Liver (tissue), 9 donors: ENCODE results near the gene LARGE2. TPM values are rescaled to one million over a fixed set of nuclear protein-coding genes. Genes with fewer than 3 reads are reported as not detected.

ENCODE experiments used
- DNase-seq: peaks from one replicate; pipeline ENCODE4 v3.0.0-alpha.2; 2017; ENCODE audit warnings: low spot score
- H3K27ac ChIP-seq, 2 donors: one replicate each; pipeline ENCODE4 v1.7.0; 2013; ENCODE audit warnings: inconsistent platforms in 2 of 2, low read length in 2 of 2, control low read depth in 1 of 2, low read depth in 1 of 2, mild to moderate bottlenecking in 1 of 2
- H3K27me3 ChIP-seq, 4 donors: one replicate each; pipeline versions ENCODE4 v1.6.1 to v1.7.0; 2013; ENCODE audit warnings: low read length in 3 of 4, inconsistent platforms in 1 of 4, mild to moderate bottlenecking in 1 of 4, moderate library complexity in 1 of 4; ENCODE audit not compliant: control insufficient read depth in 4 of 4, insufficient read depth in 4 of 4
- H3K36me3 ChIP-seq, 4 donors: one replicate each; pipeline versions ENCODE4 v1.6.1 to v1.7.0; 2013; ENCODE audit warnings: low read length in 3 of 4, mild to moderate bottlenecking in 3 of 4, low read depth in 1 of 4, moderate library complexity in 1 of 4; ENCODE audit not compliant: control insufficient read depth in 4 of 4, insufficient read depth in 3 of 4
- H3K4me1 ChIP-seq, 4 donors: one replicate each; pipeline versions ENCODE4 v1.6.1 to v1.7.0; 2013; ENCODE audit warnings: low read length in 3 of 4, mild to moderate bottlenecking in 3 of 4, moderate library complexity in 1 of 4; ENCODE audit not compliant: control insufficient read depth in 4 of 4, insufficient read depth in 4 of 4
- H3K4me3 ChIP-seq, 3 donors: one replicate each; pipeline versions ENCODE4 v1.6.1 to v1.7.0; 2013; ENCODE audit warnings: low read length in 3 of 3, control low read depth in 1 of 3, low read depth in 1 of 3, mild to moderate bottlenecking in 1 of 3
- H3K9ac ChIP-seq, 2 donors: one replicate each; pipeline ENCODE4 v1.7.0; 2013; ENCODE audit warnings: low read length in 2 of 2, mild to moderate bottlenecking in 2 of 2, moderate library complexity in 2 of 2, control low read depth in 1 of 2, low read depth in 1 of 2
- H3K9me3 ChIP-seq, 4 donors: one replicate each; pipeline versions ENCODE4 v1.6.1 to v1.7.0; 2013; ENCODE audit warnings: low read length in 3 of 4; ENCODE audit not compliant: control insufficient read depth in 4 of 4
- FOXA1 ChIP-seq: IDR thresholded peaks from 2 replicates; pipeline ENCODE4 v1.6.1; 2016; ENCODE audit warnings: antibody characterized with exemption
- FOXA2 ChIP-seq: IDR thresholded peaks from 2 replicates; pipeline ENCODE4 v1.6.1; 2016; ENCODE audit warnings: antibody characterized with exemption
- GABPA ChIP-seq, 2 donors: IDR thresholded peaks in 1 of 2; conservative IDR thresholded peaks in 1 of 2; 2 replicates each; pipeline ENCODE4 v1.6.1; 2016; ENCODE audit warnings: antibody characterized with exemption in 2 of 2, mild to moderate bottlenecking in 1 of 2, moderate library complexity in 1 of 2
- HNF4A ChIP-seq, 2 donors: conservative IDR thresholded peaks; 2 replicates each; pipeline ENCODE4 v1.6.1; 2016; ENCODE audit warnings: antibody characterized with exemption in 2 of 2, mild to moderate bottlenecking in 2 of 2
- HNF4G ChIP-seq: IDR thresholded peaks from 2 replicates; pipeline ENCODE4 v1.6.1; 2016; ENCODE audit warnings: antibody characterized with exemption
- JUND ChIP-seq, 2 donors: IDR thresholded peaks; 2 replicates each; pipeline ENCODE4 v1.6.1; 2016; ENCODE audit warnings: antibody characterized with exemption in 2 of 2
- NR2F2 ChIP-seq: IDR thresholded peaks from 2 replicates; pipeline ENCODE4 v1.6.1; 2016; ENCODE audit warnings: antibody characterized with exemption
- RAD21 ChIP-seq, 2 donors: IDR thresholded peaks; 2 replicates each; pipeline ENCODE4 v1.6.1; 2016; ENCODE audit warnings: antibody characterized with exemption in 2 of 2, mild to moderate bottlenecking in 2 of 2
- RXRA ChIP-seq, 2 donors: IDR thresholded peaks; 2 replicates each; pipeline ENCODE4 v1.6.1; 2017 to 2018; ENCODE audit warnings: antibody characterized with exemption in 2 of 2, mild to moderate bottlenecking in 1 of 2
- SP1 ChIP-seq: IDR thresholded peaks from 2 replicates; pipeline ENCODE4 v1.6.1; 2018; ENCODE audit warnings: antibody characterized with exemption, mild to moderate bottlenecking
- TAF1 ChIP-seq: conservative IDR thresholded peaks from 2 replicates; pipeline ENCODE4 v1.6.1; 2016; ENCODE audit warnings: antibody characterized with exemption, mild to moderate bottlenecking
- YY1 ChIP-seq: IDR thresholded peaks from 2 replicates; pipeline ENCODE4 v1.6.1; 2016; ENCODE audit warnings: antibody characterized with exemption, mild to moderate bottlenecking
- WGBS: extraction: QIAGEN DNeasy Blood & Tissue Kit; methylation state at CpG from one replicate; pipeline ENCODE4 v1.1.7; 2013; 5-methylcytosine and 5-hydroxymethylcytosine counted together
- polyA plus RNA-seq, 2 donors: library from polyadenylated mRNA; stranded (reverse) in 1 of 2; unstranded in 1 of 2; fragments of 200-250 nt in 1 of 2; fragments of >200 nt in 1 of 2; fragmentation: Nextera tagmentation in 1 of 2; extraction: Ambion mirVana in 1 of 2; gene quantifications; one replicate each; pipeline versions ENCODE4 v1.2.1 to v1.2.3, GENCODE V29; 2013 to 2015
- total RNA-seq, 2 donors: library from RNA; depleted of rRNA; stranded (reverse); fragments of >200 nt; gene quantifications; one replicate each; pipeline ENCODE4 v1.2.3, GENCODE V29; 2014
- TF ChIP-seq, protein P1 (sequence below): IDR thresholded peaks from 2 replicates; pipeline ENCODE4 v1.6.1; 2016; ENCODE audit warnings: antibody characterized with exemption
- TF ChIP-seq, protein P2 (sequence below): fragments of 150-350 bp; IDR thresholded peaks from 2 replicates; pipeline ENCODE4 v1.5.1; 2017; ENCODE audit warnings: improper control_type of control experiment, low read depth, low read length; ENCODE audit not compliant: missing input control
- TF ChIP-seq, protein P3 (sequence below): IDR thresholded peaks from 2 replicates; pipeline ENCODE4 v1.6.1; 2016; ENCODE audit warnings: antibody characterized with exemption
- TF ChIP-seq, protein P4 (sequence below): IDR thresholded peaks from 2 replicates; pipeline ENCODE4 v1.6.1; 2016; ENCODE audit warnings: antibody characterized with exemption, mild to moderate bottlenecking
- TF ChIP-seq, protein P5 (sequence below): IDR thresholded peaks from 2 replicates; pipeline ENCODE4 v1.6.1; 2016; ENCODE audit warnings: antibody characterized with exemption
- donor health status: healthy.
- donor health status: healthy.
- donor health status: healthy.
- donor health status: healthy.
- donor health status: healthy.

Gene LARGE2
- total and polyA plus RNA-seq, 4 donors = 1.3 to 1.9 (median 1.5) TPM

DNA sequence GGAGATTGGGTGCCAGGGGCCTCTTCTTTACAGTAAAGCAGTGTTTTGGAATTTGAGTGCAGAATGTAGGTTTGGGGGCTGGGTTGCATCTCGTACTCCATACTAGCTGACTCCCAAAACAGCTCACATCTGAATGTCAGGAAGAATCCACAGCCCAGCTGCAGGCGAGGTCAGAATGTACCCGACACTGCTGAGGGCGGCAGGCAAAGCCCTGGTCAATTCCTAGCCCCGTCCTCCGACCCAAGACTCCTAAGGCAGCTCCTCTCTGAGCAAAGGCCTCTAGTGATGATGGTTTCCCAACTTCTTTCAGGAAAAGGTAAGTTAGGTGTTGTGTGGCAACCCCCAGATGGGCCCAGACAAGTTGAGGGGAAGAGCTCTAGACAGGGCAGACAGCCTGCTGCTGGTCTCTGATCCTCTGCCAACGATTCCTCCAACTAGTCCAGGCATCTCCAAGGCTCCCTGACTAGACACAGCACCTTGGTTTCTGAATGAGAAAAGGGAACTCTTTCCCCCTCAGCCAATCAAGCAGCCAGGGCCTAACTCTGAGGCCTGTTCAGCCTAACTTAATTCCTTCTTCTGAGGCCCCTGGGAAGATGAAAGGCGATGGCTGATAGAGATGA lies 8.6 kb downstream of the LARGE2 start:
- Histone ChIP-seq H3K27ac (no peak overlapping the region), H3K27me3 (no peaks in the 10 kb centered on the region), H3K9me3 (no peaks in the 10 kb centered on the region), H3K9ac (no peak overlapping the region), H3K4me1 (peaks cover 10 to 23% (median 20%) of the 10 kb centered on the region in 4 donors), H3K36me3 (peaks cover 2 to 7% (median 6%) of the 10 kb centered on the region in 4 donors), H3K4me3 (no peak overlapping the region)
- 92% methylated on average over 8 of the region's 8 CpGs for WGBS
- no peak for DNase-seq
- TF ChIP-seq TAF1 = no peak

DNA sequence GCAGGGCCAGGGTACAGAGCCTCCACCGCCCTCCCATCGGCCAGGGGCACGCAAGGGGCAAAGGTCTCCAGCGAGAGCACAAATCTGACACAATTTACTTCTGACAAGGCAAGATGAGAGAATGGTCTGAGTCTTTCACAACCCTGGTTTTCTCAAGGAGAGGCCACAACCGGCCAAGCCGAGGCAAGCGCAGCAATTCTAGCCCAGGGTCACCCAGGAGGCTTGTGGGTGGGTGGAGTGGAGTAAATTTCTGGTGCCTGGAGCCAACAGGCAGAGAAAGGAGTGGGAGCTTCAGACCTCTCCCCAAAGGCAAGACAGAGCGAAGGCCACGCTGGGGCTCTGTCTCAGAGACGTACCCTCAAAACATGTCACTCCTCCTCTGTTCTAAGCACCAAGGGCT lies 9.3 kb downstream of the LARGE2 start:
- no peaks in the 10 kb centered on the region for H3K27me3 ChIP-seq
- H3K9me3 ChIP-seq = no peaks in the 10 kb centered on the region
- WGBS = 94% methylated on average over 10 of the region's 10 CpGs
- no peak overlapping the region for H3K4me3 ChIP-seq
- H3K36me3 ChIP-seq = peaks cover 2 to 7% (median 6%) of the 10 kb centered on the region in 4 donors
- no peak overlapping the region for H3K27ac ChIP-seq
- peaks cover 10 to 23% (median 20%) of the 10 kb centered on the region in 4 donors for H3K4me1 ChIP-seq
- TF ChIP-seq TAF1 = no peak
- TF ChIP-seq HNF4G = no peak
- TF ChIP-seq, protein P1, sequence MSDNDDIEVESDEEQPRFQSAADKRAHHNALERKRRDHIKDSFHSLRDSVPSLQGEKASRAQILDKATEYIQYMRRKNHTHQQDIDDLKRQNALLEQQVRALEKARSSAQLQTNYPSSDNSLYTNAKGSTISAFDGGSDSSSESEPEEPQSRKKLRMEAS = no peak
- TF ChIP-seq, protein P2, sequence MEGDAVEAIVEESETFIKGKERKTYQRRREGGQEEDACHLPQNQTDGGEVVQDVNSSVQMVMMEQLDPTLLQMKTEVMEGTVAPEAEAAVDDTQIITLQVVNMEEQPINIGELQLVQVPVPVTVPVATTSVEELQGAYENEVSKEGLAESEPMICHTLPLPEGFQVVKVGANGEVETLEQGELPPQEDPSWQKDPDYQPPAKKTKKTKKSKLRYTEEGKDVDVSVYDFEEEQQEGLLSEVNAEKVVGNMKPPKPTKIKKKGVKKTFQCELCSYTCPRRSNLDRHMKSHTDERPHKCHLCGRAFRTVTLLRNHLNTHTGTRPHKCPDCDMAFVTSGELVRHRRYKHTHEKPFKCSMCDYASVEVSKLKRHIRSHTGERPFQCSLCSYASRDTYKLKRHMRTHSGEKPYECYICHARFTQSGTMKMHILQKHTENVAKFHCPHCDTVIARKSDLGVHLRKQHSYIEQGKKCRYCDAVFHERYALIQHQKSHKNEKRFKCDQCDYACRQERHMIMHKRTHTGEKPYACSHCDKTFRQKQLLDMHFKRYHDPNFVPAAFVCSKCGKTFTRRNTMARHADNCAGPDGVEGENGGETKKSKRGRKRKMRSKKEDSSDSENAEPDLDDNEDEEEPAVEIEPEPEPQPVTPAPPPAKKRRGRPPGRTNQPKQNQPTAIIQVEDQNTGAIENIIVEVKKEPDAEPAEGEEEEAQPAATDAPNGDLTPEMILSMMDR = no peak
- DNase-seq = no peak
- H3K9ac ChIP-seq = no peak overlapping the region

DNA sequence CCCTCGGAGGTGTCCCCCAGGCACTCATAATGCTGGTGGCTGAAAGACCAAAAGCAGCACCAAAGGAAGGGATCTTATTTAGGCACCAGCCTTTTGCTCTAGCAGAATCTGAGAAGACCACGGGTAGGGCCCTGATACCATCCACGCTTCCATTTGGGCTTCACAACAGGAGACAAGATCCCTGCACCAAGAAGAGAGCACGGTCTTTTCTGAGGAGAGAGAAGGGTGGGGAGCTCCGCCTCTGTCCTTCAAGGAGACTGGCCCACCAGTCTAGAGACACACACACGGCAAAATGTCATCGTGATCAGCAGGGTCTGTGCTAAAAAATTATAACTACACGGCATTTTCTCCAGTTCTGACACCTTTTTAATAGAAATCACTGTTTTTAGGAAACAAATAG lies 9.8 kb downstream of the LARGE2 start:
- Histone ChIP-seq H3K4me3 (no peak overlapping the region), H3K36me3 (peaks cover 2 to 9% (median 6%) of the 10 kb centered on the region in 4 donors), H3K27me3 (no peaks in the 10 kb centered on the region), H3K27ac (no peak overlapping the region), H3K4me1 (peaks cover 10 to 23% (median 20%) of the 10 kb centered on the region in 4 donors), H3K9ac (no peak overlapping the region), H3K9me3 (no peaks in the 10 kb centered on the region)
- 92% methylated on average over 8 of the region's 8 CpGs for WGBS
- DNase-seq = no peak
- TF ChIP-seq, protein P2 = no peak
- TF ChIP-seq SP1 = no peak
- TF ChIP-seq RAD21 (IDR thresholded peaks at IDR 0.05) = no peak
- TF ChIP-seq, protein P3, sequence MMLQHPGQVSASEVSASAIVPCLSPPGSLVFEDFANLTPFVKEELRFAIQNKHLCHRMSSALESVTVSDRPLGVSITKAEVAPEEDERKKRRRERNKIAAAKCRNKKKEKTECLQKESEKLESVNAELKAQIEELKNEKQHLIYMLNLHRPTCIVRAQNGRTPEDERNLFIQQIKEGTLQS = no peak
- no peak for TF ChIP-seq TAF1
- TF ChIP-seq YY1 = no peak
- TF ChIP-seq, protein P4, sequence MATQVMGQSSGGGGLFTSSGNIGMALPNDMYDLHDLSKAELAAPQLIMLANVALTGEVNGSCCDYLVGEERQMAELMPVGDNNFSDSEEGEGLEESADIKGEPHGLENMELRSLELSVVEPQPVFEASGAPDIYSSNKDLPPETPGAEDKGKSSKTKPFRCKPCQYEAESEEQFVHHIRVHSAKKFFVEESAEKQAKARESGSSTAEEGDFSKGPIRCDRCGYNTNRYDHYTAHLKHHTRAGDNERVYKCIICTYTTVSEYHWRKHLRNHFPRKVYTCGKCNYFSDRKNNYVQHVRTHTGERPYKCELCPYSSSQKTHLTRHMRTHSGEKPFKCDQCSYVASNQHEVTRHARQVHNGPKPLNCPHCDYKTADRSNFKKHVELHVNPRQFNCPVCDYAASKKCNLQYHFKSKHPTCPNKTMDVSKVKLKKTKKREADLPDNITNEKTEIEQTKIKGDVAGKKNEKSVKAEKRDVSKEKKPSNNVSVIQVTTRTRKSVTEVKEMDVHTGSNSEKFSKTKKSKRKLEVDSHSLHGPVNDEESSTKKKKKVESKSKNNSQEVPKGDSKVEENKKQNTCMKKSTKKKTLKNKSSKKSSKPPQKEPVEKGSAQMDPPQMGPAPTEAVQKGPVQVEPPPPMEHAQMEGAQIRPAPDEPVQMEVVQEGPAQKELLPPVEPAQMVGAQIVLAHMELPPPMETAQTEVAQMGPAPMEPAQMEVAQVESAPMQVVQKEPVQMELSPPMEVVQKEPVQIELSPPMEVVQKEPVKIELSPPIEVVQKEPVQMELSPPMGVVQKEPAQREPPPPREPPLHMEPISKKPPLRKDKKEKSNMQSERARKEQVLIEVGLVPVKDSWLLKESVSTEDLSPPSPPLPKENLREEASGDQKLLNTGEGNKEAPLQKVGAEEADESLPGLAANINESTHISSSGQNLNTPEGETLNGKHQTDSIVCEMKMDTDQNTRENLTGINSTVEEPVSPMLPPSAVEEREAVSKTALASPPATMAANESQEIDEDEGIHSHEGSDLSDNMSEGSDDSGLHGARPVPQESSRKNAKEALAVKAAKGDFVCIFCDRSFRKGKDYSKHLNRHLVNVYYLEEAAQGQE = no peak
- no peak for TF ChIP-seq JUND (IDR thresholded peaks at IDR 0.05)
- TF ChIP-seq FOXA2 = no peak
- TF ChIP-seq HNF4G = no peak
- TF ChIP-seq HNF4A (conservative IDR thresholded peaks at IDR 0.05) = no peak
- no peak for TF ChIP-seq FOXA1
- TF ChIP-seq, protein P5, sequence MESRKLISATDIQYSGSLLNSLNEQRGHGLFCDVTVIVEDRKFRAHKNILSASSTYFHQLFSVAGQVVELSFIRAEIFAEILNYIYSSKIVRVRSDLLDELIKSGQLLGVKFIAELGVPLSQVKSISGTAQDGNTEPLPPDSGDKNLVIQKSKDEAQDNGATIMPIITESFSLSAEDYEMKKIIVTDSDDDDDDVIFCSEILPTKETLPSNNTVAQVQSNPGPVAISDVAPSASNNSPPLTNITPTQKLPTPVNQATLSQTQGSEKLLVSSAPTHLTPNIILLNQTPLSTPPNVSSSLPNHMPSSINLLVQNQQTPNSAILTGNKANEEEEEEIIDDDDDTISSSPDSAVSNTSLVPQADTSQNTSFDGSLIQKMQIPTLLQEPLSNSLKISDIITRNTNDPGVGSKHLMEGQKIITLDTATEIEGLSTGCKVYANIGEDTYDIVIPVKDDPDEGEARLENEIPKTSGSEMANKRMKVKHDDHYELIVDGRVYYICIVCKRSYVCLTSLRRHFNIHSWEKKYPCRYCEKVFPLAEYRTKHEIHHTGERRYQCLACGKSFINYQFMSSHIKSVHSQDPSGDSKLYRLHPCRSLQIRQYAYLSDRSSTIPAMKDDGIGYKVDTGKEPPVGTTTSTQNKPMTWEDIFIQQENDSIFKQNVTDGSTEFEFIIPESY = no peak
- no peak for TF ChIP-seq RXRA (IDR thresholded peaks at IDR 0.05)
- TF ChIP-seq, protein P1 = no peak
- TF ChIP-seq NR2F2 = no peak
- TF ChIP-seq GABPA (IDR thresholded peaks at IDR 0.05 in 1 of 2, conservative IDR thresholded peaks at IDR 0.05 in 1 of 2) = no peak
